BE2C (cell line): ENCODE measurements around the gene VSTM4.

Source experiments
- DNase-seq: peaks from one replicate; pipeline ENCODE4 v3.0.0-alpha.2; 2020
- H3K27me3 ChIP-seq: fragments of 250-450 bp; sonication (Bioruptor Pico); 2 replicates; pipeline ENCODE4 v1.5.1; 2020; ENCODE audit warnings: mild to moderate bottlenecking
- H3K36me3 ChIP-seq: fragments of 250-450 bp; sonication (Bioruptor Pico); 2 replicates; pipeline ENCODE4 v1.5.1; 2020; ENCODE audit warnings: mild to moderate bottlenecking
- H3K4me1 ChIP-seq: fragments of 250-450 bp; sonication (Bioruptor Pico); 2 replicates; pipeline ENCODE4 v1.5.1; 2020
- H3K4me3 ChIP-seq: 2 replicates; pipeline ENCODE4 v1.5.1; 2011; ENCODE audit warnings: low read depth, low read length
- H3K9me3 ChIP-seq: fragments of 250-450 bp; sonication (Bioruptor Pico); 2 replicates; pipeline ENCODE4 v1.5.1; 2020
- TF ChIP-seq, protein P1 (sequence below): IDR thresholded peaks from 2 replicates; pipeline ENCODE4 v1.5.1; 2012; ENCODE audit warnings: mild to moderate bottlenecking, low read depth, low read length

The VSTM4 gene

DNA sequence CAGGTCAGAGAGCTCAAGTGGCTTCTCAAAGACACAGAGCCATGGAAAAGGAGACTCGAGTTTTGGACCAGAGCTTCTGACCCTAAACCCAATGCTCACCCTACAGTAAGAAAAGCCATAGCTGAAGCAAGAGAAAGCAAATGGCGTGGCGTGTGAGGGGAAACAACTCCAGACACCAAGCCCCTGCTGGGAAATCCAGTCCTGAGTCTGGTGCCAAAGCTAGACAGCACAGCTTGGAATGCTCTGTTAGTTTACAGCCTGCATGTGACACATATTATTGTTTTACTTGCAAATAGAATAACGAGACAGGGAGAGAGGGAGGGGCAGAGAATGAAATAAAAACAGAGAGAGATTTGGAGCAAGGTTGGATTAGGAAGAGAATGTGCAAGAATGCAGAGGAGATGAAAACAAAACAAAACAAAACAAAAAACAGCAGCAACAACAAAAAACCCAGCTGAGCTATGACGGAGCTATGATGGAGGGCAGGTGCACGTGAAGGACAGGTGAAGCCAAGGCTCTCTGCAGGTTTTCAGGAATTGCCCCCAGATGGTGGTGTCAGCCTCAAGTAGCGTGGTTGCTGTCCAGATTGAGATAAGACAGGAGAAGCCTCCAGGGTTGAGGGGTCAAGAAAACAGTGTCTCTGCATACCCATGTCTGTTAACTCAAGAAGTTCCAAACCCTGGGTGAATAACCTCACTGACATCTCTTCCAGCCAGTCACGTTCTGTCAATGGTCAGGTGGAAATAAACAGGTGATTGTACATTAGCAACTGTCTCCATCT lies 105.9 kb downstream of the VSTM4 start:
- TF ChIP-seq, protein P1, sequence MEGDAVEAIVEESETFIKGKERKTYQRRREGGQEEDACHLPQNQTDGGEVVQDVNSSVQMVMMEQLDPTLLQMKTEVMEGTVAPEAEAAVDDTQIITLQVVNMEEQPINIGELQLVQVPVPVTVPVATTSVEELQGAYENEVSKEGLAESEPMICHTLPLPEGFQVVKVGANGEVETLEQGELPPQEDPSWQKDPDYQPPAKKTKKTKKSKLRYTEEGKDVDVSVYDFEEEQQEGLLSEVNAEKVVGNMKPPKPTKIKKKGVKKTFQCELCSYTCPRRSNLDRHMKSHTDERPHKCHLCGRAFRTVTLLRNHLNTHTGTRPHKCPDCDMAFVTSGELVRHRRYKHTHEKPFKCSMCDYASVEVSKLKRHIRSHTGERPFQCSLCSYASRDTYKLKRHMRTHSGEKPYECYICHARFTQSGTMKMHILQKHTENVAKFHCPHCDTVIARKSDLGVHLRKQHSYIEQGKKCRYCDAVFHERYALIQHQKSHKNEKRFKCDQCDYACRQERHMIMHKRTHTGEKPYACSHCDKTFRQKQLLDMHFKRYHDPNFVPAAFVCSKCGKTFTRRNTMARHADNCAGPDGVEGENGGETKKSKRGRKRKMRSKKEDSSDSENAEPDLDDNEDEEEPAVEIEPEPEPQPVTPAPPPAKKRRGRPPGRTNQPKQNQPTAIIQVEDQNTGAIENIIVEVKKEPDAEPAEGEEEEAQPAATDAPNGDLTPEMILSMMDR: no peak

GRCh38 chr10:49008505-49009198 lies 106.7 kb downstream of the VSTM4 start:
- DNase-seq: no peak
- Histone ChIP-seq H3K27me3 (no peaks in the 10 kb centered on the region), H3K36me3 (no peaks in the 10 kb centered on the region), H3K4me3 (no peak overlapping the region), H3K9me3 (no peaks in the 10 kb centered on the region), H3K4me1 (no peaks in the 10 kb centered on the region)
- TF ChIP-seq, protein P1: no peak

More for the DNA sequence above, 105.9 kb downstream of the VSTM4 start:
- Histone ChIP-seq H3K27me3 (no peaks in the 10 kb centered on the region), H3K4me3 (no peak overlapping the region), H3K4me1 (no peaks in the 10 kb centered on the region), H3K36me3 (no peaks in the 10 kb centered on the region), H3K9me3 (no peaks in the 10 kb centered on the region)
- DNase-seq: no peak

DNA sequence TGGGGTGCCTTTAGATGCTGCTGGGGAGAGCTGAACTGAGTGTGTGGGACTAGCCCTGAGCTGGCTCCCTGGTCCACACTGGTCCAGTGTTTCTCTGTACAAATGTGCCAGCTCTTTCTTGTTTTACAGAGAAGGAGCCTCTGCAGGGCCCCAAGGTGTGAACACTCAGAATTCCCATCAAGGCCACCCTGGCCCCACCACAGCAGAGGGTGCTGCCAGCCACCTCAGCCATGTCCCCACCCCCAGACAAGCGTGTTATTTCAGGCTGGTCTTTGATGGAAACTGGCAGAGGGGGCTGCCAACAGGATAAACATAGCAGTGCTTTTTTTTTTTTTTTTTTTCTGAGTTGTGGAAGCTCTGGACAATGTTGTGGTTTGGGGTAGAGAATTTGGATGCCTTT lies 107.2 kb downstream of the VSTM4 start:
- TF ChIP-seq, protein P1: no peak
- no peaks in the 10 kb centered on the region for H3K9me3 ChIP-seq

DNA sequence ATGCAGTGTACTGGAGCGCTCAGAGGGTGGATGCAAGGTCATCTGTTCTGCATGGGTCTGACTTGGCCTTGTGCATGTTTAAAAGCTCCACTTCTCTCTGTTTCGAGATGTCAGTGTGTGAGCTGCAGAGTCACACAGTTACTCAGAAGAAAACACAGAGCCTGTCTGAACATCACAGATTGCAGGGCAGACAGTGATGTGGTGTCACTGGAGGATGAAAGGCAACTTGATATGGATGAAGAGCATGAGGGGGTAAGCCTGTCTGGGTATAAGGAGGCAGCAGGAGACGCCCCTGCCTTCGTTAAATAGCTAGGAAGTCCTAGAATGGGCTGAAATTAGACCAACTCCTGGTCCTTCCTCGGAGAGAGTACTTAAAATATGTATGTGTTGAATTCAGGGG lies 108.2 kb downstream of the VSTM4 start:
- no peaks in the 10 kb centered on the region for H3K27me3 ChIP-seq
- H3K4me1 ChIP-seq: no peaks in the 10 kb centered on the region
- no peaks in the 10 kb centered on the region for H3K9me3 ChIP-seq
- H3K4me3 ChIP-seq: no peak overlapping the region
- DNase-seq: no peak
- no peaks in the 10 kb centered on the region for H3K36me3 ChIP-seq
- TF ChIP-seq, protein P1: no peak

More for the DNA sequence above, 107.2 kb downstream of the VSTM4 start:
- Histone ChIP-seq H3K4me3 (no peak overlapping the region), H3K36me3 (no peaks in the 10 kb centered on the region), H3K4me1 (no peaks in the 10 kb centered on the region), H3K27me3 (no peaks in the 10 kb centered on the region)
- DNase-seq: no peak

DNA sequence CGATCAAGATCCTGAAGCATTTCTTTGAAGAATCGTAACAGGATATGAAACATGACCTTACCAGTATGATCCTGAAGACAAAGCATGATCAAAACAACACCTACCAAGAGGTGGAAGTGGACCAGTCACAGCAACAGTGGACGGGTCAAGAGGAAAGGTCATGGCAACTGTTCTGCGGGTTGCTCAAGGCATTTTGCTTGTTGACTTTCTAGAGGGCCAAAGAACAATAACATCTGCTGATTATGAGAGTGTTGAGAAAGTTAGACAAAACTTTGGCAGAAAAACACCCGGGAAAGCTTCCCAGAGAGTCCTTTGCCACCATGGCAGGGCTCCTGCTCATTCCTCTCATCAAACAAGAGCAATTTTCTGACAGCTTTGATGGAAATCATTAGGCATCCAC lies 110.1 kb downstream of the VSTM4 start:
- no peaks in the 10 kb centered on the region for H3K4me1 ChIP-seq
- no peaks in the 10 kb centered on the region for H3K9me3 ChIP-seq
- no peaks in the 10 kb centered on the region for H3K27me3 ChIP-seq
- H3K36me3 ChIP-seq: no peaks in the 10 kb centered on the region
- no peak overlapping the region for H3K4me3 ChIP-seq
- TF ChIP-seq, protein P1: no peak
- no peak for DNase-seq
